ENCODE results near the gene C4A. TPM values are rescaled to one million over a fixed set of nuclear protein-coding genes. Genes with fewer than 3 reads are reported as not detected.
A peak's percentile ranks its signal among the peaks of the same experiment; 100 is the strongest.
"Not testable (repeated sequence)": the region's sequence is repeated elsewhere in the genome, so short reads cannot be mapped to it uniquely, and the experiment has no call there.

The C4A gene
- total RNA-seq, 1 experiment from 2014 or later: 1.9 TPM

DNA sequence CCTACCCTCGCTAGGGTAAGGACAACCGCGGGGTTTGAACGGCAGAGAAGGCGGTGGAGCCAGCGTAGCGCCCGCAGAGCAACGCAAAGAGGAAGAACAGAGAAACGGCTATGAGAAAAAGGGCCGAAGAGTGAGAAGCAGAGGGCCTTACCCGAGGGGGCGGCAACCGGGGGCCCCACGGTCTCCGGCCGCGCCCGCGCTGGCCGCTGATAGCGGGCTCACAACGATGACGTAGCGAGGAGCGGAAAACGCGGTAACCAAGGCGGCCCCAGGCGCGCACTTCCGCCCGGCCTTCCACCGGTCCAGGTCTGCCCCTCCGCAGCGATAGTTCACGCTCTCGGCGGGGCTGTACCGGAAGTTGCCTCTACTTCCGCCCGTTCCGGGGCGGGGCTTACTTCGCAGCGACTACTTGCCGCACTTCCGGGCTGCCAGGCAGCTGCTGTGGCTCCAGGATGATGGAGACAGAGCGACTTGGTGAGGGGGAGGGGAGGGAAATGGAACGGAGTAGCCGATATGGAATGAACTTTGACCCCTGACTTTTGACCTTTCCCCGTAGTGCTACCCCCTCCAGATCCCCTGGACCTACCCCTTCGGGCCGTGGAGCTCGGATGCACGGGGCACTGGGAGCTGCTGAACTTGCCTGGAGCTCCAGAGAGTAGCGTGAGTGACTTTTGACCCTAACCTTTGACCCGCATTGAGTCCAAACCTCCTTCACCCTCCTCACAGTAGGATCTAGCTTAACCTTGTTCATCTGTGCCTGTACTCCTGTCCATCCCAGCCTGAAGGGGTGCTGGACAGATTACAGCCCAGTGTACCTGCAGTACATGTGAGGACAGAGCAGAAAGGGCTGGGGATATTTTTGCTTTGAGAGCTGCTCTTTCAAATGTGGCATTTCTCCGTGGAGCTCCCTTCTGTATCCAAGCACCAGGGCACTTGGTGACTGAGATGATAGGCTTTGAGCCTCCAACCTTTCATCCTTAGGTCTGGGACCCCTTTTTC is 22.8 kb upstream of the C4A start, which contains the start of the genes NELFE and SKIC2:
Gene NELFE (minus strand): TSS at position 231 of the 999 bp plus-strand sequence. CDS start 525 bp downstream, outside the sequence.
Gene SKIC2 (plus strand): TSS at position 435 of the 999 bp plus-strand sequence. CDS start 18 bp downstream, at position 453.
- peak; percentile 98 for DNase-seq (ENCODE audit: low spot score)

- no peak for DNase-seq (ENCODE audit: low spot score)
These were observed 20.2 kb upstream of the C4A start for GRCh38 chr6:31961616-31962015.

DNA sequence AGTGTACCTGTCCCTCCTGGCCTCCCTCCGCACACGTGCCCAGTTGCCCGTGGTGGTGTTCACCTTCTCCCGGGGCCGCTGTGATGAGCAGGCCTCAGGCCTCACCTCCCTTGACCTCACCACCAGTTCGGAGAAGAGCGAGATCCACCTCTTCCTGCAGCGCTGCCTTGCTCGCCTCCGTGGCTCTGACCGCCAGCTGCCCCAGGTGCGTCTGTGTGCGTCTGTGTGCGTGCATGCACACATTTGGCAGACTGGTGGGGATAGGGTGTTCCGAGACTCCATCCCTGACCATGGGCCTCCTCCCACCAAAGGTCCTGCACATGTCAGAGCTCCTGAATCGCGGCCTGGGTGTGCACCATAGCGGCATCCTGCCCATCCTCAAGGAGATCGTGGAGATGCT is 17.9 kb upstream of the C4A start:
- no peak for DNase-seq (ENCODE audit: low spot score)

DNA sequence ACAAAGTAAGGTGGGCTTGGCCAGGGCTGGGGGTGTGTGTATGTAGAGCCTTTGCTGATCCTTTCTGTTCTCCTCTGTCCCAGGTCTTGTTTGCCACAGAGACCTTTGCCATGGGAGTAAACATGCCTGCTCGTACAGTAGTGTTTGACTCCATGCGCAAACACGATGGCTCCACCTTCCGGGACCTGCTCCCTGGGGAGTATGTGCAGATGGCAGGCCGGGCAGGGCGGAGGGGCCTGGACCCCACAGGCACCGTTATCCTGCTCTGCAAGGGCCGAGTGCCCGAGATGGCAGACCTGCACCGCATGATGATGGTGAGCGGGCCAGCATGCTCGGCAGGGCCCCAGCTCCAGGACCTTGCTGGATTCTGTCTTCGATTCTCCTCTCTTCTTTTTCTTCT is 16.2 kb upstream of the C4A start:
- no peak for DNase-seq (ENCODE audit: low spot score)

- no peak for DNase-seq (ENCODE audit: low spot score)
These were observed 15.4 kb upstream of the C4A start for GRCh38 chr6:31966506-31966905.

- no peak for DNase-seq (ENCODE audit: low spot score)
These were observed 14.6 kb upstream of the C4A start for GRCh38 chr6:31966997-31967925.

DNA sequence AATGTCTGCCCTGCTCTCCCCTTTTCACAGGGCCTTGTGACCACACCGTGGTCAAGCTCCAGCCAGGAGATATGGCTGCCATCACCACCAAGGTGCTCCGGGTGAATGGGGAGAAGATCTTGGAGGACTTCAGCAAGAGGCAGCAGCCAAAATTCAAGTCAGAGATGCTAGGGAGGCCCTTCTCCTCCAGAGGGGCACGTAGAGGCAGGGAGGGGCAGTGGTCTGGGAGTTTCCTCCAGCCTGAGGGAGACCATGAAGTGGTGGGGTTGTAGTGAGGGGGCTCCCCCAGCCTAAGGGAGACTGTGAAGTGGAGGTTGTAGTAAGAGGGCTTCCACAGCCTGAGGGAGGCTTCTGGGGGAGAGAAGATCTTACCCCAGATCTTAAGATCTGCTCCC is 13.9 kb upstream of the C4A start:
- no peak for DNase-seq (ENCODE audit: low spot score)

DNA sequence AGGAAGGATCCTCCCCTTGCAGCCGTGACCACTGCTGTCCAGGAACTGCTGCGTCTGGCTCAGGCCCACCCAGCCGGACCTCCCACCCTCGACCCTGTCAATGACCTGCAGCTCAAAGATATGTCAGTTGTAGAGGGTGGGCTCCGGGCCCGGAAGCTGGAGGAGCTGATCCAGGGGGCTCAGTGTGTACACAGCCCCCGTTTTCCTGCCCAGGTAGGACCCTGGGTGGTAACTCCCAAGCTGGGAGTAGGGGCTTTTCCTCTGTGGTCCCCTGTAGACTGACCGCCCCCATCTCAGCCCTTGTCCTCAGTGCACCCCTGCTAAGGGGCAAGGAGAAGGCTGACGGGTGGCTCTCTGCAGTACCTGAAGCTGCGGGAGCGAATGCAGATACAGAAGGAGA is 13.5 kb upstream of the C4A start:
- DNase-seq (ENCODE audit: low spot score): no peak

DNA sequence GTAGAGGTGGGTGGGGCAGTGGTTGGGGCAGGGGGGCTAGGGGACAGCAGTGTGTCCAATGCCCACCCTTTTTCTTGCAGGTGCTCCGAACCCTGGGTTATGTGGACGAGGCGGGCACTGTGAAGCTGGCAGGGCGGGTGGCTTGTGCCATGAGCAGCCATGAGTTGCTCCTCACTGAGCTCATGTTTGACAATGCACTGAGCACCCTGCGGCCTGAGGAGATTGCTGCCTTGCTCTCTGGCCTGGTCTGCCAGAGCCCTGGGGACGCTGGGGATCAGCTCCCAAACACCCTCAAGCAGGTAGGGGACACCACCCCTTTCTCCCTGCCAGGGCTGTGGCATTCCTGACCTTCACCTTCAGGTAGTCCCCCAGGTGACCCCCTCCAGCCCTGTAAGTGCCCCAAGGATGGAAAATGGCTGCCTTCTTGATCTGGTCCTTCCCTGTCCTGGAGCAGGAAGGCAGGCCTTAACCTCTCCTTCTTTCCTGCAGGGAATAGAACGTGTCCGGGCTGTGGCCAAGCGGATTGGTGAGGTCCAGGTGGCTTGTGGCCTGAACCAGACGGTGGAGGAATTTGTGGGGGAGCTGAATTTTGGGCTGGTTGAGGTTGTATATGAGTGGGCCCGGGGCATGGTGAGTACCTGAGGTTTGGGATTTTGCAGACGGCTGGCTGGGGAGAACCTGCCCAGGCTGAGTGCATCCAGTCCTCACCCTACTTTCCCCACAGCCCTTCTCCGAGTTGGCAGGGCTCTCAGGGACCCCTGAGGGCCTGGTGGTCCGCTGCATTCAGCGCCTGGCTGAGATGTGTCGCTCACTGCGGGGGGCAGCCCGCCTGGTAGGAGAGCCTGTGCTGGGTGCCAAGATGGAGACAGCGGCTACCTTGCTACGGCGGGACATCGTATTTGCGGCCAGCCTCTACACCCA is 12.8 kb upstream of the C4A start:
- DNase-seq (ENCODE audit: low spot score): no peak

GRCh38 chr6:31969712-31970603 is 11.9 kb upstream of the C4A start:
- DNase-seq (ENCODE audit: low spot score): no peak

DNA sequence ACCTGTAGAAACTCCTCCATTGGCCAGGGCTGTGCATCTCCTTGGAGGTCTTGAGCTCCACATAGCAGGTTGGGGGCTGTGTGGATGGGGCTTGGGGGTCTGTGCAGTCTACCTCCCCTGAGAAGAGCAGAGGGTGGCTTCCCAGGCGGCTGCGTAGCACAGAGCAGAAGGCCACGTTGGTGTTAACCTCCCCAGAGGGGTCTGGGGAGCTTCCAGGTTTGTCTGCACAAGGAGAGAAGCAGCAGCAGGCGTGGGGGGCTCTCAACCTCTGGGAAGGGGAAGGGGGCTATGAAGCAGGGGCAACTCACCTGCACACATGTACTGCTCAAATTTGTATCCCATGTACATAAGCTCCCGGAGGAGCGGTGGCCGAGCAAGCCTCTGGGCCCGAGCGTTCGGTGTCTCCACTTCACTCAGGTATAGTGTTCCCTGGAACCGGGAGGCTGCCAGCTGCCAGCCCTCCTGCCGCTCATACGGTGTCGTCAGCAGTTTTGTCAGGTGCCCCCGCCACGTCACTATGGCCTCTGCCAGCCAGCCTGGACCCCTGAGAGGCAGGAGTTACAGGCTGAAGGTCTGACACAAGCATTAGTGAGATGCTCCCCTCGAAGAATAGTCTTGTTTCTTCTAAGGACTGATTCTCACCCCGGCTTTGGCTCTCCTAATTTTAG is 11.1 kb upstream of the C4A start:
- peak; percentile 19 for DNase-seq (ENCODE audit: low spot score)

DNA sequence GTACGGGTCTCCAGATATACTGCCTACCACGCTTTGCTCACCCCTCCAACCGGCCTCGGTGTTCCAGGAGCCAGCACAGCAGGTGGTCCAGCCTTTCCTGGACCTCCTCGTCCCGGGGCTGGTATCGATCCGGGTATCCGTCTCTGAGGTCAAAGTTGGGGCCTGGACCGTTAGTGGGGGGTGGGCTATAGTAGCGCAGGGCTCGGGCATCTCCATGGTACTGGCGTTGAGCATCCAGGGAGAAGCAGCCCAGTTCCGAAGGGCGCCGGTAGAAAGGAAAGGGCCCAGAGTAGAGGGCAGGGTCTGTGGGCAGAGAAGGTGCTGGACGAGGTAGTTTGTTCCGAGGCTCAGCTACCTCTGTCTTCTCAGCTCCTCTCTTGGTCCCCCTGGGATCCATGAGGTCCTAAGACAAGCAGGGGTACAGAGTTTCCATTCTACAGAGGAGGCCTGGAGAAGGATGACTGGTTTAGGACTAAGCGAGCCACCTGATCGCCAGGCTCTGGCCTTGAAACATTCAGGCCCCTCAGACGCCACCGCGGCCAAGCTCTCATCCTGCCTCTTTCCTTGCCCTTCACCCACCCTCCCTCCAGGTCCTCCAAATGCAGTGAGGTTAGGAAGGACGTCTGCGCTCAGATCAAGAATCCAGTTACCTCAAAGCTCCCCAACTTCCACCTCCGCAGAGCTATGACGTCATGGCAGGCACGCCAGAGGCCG is 10.4 kb upstream of the C4A start:
- DNase-seq (ENCODE audit: low spot score): no peak

DNA sequence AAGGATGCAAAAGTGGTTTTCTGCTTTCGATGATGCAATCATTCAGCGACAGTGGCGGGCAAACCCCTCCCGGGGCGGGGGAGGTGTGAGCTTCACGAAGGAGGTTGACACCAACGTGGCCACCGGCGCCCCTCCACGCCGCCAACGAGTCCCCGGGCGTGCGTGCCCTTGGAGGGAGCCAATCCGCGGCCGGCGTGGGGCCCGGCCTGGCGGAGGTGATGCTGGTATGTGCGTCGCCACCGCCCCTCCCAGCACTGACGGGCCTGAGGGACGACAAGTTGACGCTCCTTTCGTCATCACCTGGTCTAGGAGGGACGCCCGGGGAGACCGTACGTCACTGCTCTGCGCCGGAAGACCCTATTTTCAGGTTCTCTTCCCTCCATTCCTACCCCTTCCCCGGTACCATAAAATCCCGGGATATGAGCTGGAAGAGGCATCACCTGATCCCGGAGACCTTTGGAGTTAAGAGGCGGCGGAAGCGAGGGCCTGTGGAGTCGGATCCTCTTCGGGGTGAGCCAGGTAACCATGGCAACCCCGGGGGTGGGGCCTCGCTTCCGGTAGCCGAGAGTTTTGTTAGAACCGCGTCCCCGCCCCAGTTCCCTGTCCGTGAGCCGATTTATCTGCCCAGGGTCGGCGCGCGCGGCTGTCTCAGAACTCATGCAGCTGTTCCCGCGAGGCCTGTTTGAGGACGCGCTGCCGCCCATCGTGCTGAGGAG is 9.7 kb upstream of the C4A start, which contains the start of gene DXO:
Gene DXO (minus strand): TSS at position 146 of the 716 bp plus-strand sequence. CDS start 463 bp downstream, outside the sequence.
- peak; percentile 97 for DNase-seq (ENCODE audit: low spot score)

- no peak for DNase-seq (ENCODE audit: low spot score)
These were observed 9.0 kb upstream of the C4A start for GRCh38 chr6:31972709-31973350.

DNA sequence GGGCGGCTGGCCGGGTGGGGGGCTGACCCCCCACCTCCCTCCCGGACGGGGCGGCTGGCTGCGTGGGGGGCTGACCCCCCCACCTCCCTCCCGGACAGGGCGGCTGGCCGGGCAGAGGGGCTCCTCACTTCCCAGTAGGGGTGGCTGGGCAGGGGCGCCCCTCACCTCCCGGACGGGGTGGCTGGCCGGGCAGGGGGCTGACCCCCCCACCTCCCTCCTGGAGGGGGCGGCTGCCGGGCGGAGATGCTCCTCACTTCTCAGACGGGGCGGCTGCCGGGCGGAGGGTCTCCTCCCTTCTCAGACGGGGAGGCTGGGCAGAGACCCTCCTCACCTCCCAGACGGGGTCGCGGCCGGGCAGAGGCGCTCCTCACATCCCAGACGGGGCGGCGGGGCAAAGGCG is 5.8 kb upstream of the C4A start:
- DNase-seq (ENCODE audit: low spot score): not testable (repeated sequence)

DNA sequence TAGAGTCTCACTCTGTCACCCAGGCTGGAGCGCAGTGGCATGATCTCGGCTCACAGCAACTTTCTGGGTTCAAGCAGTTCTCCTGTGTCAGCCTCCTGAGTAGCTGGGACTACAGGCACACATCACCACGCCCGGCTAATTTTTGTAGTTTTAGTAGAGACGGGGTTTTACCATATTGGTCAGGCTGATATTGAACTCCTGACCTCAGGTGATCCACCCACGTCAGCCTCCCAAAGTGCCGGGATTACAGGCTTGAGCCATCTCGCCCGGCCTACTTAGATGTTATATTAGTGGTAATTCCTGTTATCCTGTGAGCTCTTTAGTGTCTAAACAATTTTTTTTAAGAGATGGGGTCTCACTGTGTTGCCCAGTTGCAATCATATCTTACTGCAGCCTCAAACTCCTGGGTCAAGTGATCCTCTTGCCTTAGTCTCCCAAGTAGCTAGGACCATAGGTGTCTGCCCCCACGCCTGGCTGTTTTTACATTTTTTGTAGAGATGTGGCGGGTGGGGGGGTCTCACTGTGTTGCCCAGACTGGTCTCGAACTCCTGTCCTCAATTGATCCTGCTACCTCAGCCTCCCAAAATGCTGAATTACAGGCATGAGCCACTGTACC is 3.9 kb upstream of the C4A start:
- DNase-seq (ENCODE audit: low spot score): no peak

DNA sequence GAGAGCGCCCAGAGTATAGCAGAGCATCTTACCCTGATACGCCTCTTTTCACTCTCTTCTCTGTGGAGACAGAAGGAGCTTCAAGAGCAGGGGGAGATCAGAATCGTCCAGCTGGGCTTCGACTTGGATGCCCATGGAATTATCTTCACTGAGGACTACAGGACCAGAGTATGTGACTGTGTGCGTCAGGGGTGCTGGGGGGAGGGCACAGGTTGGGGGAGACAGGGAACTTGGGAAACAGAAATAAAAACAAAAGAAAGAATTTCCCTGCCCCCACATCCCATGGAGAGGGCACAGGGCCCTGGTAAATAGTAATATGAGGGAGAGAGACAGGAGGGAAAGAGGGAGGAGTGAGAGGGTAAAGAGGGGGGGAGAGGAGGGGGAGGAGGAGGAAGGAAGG is 3.0 kb upstream of the C4A start:
- no peak for DNase-seq (ENCODE audit: low spot score)

Measured in HT-29 (cell line).